Esophagus (tissue), 2 donors: ENCODE measurements around the gene MMP14. TPM values are rescaled to one million over a fixed set of nuclear protein-coding genes. Genes with fewer than 3 reads are reported as not detected.

Source experiments
- H3K27ac ChIP-seq, 2 donors: one replicate each; pipeline ENCODE4 v1.5.1; 2013; ENCODE audit warnings: low read depth in 2 of 2, mild to moderate bottlenecking in 2 of 2, inconsistent platforms in 1 of 2, low read length in 1 of 2, moderate library complexity in 1 of 2
- H3K27me3 ChIP-seq, 2 donors: one replicate each; pipeline ENCODE4 v1.6.1; 2013; ENCODE audit warnings: low read length in 2 of 2, control low read depth in 1 of 2, mild to moderate bottlenecking in 1 of 2; ENCODE audit not compliant: insufficient read depth in 2 of 2, control insufficient read depth in 1 of 2
- H3K36me3 ChIP-seq, 2 donors: one replicate each; pipeline ENCODE4 v1.6.1; 2013; ENCODE audit warnings: low read length in 1 of 2; ENCODE audit not compliant: control insufficient read depth in 2 of 2, insufficient read depth in 2 of 2
- H3K4me1 ChIP-seq, 2 donors: one replicate each; pipeline ENCODE4 v1.6.1; 2013; ENCODE audit warnings: low read length in 1 of 2; ENCODE audit not compliant: control insufficient read depth in 2 of 2, insufficient read depth in 2 of 2
- H3K4me3 ChIP-seq, 2 donors: one replicate each; pipeline ENCODE4 v1.5.1; 2013; ENCODE audit warnings: low read length in 2 of 2, mild to moderate bottlenecking in 2 of 2, low read depth in 1 of 2, moderate library complexity in 1 of 2
- H3K9me3 ChIP-seq, 2 donors: one replicate each; pipeline ENCODE4 v1.6.1; 2013; ENCODE audit warnings: mild to moderate bottlenecking in 2 of 2, low read depth in 1 of 2, low read length in 1 of 2, moderate library complexity in 1 of 2; ENCODE audit not compliant: control insufficient read depth in 2 of 2, insufficient read depth in 1 of 2
- WGBS, 2 donors: extraction: QIAGEN DNeasy Blood & Tissue Kit; methylation state at CpG; one replicate each; pipeline ENCODE4 v1.1.7; 2013; 5-methylcytosine and 5-hydroxymethylcytosine counted together
- polyA plus RNA-seq, 2 donors: library from polyadenylated mRNA; stranded (reverse); fragments of 200-250 nt; gene quantifications; one replicate each; pipeline ENCODE4 v1.2.3, GENCODE V29; 2013
- donor health status: healthy with polysubstance abuse.
- donor health status: Bipolar disorder and iron deficiency.

The MMP14 gene
- polyA plus RNA-seq, 2 donors = 54.1 to 81.6 TPM

DNA sequence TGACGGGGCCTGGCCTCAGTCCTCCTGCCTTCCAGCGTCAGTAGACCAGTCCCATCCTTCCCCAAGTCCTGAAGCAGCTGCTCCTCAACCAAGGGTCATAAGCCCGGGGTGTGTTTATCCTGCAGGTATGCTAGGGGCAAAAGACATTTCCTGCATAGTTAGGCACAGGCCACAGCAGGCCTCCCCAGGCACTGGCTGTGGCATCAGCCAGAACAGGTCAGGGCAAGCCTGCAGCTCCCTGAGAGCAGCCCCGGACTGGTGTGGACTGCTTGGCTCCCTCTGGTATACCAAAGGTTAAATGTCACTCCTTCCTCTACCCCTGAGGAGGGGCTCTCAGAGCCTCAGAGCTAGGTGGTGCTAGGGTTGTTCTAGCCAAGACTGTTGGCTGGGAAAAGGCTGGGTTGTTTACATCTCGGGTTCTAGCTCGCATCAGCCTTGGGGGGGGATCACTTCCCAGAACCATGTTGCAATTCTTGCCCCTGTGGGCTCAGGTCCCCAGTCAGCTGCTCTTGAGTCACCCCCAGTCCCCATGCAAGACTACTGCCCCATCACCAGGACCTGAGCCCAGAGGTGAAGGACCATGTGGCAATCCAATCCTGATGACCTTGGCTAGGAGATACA, 2.9 kb downstream of the MMP14 start:
- H3K9me3 ChIP-seq = no peaks in the 10 kb centered on the region
- H3K27me3 ChIP-seq = no peaks in the 10 kb centered on the region
- H3K4me3 ChIP-seq = peak overlapping the region; percentile 83 to 95
- peak overlapping the region; percentile 98 to 99 for H3K27ac ChIP-seq
- H3K36me3 ChIP-seq = peaks cover 10 to 26% of the 10 kb centered on the region in 2 donors
- peaks cover 0 to 14% of the 10 kb centered on the region in 2 donors for H3K4me1 ChIP-seq
- WGBS, 2 donors = 28 to 40% methylated on average over 6 of the region's 6 CpGs

GRCh38 chr14:22841311-22841710, 4.9 kb downstream of the MMP14 start:
- peak overlapping the region in 1 of 2 donors; percentile 8 for H3K27ac ChIP-seq
- WGBS, 2 donors = 92 to 97% methylated on average over 9 of the region's 9 CpGs
- H3K4me1 ChIP-seq = peaks cover 5 to 19% of the 10 kb centered on the region in 2 donors
- H3K4me3 ChIP-seq = no peak overlapping the region
- H3K9me3 ChIP-seq = no peaks in the 10 kb centered on the region
- peaks cover 16 to 47% of the 10 kb centered on the region in 2 donors for H3K36me3 ChIP-seq
- no peaks in the 10 kb centered on the region for H3K27me3 ChIP-seq

GRCh38 chr14:22841769-22842168, 5.4 kb downstream of the MMP14 start:
- 90 to 91% methylated on average over 8 of the region's 8 CpGs for WGBS, 2 donors
- Histone ChIP-seq H3K9me3 (no peaks in the 10 kb centered on the region), H3K4me1 (peaks cover 6 to 21% of the 10 kb centered on the region in 2 donors), H3K36me3 (peaks cover 16 to 51% of the 10 kb centered on the region in 2 donors), H3K4me3 (no peak overlapping the region), H3K27ac (no peak overlapping the region), H3K27me3 (no peaks in the 10 kb centered on the region)

DNA sequence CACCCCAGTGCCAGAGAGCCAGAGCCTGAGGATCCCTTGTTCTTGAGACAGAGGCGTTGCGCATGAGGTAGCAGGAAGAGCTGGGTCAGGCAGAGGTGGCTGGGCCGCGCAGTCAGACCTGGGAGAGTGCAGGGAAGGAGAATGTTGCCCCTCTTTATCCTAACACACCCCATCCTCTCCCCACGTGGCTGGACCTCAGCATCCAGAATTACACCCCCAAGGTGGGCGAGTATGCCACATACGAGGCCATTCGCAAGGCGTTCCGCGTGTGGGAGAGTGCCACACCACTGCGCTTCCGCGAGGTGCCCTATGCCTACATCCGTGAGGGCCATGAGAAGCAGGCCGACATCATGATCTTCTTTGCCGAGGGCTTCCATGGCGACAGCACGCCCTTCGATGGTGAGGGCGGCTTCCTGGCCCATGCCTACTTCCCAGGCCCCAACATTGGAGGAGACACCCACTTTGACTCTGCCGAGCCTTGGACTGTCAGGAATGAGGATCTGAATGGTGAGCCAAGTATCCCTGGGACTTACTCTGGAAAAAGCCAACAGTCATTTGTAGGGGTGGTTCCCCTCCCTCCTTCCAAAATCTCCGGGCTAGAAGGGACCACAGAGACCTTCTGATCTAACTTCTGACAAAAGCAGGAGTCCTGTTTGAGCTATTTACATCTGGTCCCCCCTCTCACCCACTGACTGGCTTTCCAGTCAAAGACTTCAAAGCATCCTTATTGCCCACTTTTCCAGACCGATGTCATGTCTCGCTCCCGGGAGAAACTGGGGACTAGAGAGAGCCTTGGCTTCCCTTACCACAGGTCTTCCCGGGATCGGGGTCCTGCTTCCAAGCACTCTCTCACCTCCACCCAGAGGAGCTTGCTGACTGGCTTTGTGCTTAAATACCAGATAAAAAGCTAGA, 6.1 kb downstream of the MMP14 start:
- 86 to 90% methylated on average over 28 of the region's 28 CpGs for WGBS, 2 donors
- Histone ChIP-seq H3K27me3 (no peaks in the 10 kb centered on the region), H3K27ac (peak overlapping the region in 1 of 2 donors; percentile 13), H3K4me1 (peaks cover 9 to 24% of the 10 kb centered on the region in 2 donors), H3K4me3 (no peak overlapping the region), H3K36me3 (peaks cover 16 to 54% of the 10 kb centered on the region in 2 donors), H3K9me3 (no peaks in the 10 kb centered on the region)

DNA sequence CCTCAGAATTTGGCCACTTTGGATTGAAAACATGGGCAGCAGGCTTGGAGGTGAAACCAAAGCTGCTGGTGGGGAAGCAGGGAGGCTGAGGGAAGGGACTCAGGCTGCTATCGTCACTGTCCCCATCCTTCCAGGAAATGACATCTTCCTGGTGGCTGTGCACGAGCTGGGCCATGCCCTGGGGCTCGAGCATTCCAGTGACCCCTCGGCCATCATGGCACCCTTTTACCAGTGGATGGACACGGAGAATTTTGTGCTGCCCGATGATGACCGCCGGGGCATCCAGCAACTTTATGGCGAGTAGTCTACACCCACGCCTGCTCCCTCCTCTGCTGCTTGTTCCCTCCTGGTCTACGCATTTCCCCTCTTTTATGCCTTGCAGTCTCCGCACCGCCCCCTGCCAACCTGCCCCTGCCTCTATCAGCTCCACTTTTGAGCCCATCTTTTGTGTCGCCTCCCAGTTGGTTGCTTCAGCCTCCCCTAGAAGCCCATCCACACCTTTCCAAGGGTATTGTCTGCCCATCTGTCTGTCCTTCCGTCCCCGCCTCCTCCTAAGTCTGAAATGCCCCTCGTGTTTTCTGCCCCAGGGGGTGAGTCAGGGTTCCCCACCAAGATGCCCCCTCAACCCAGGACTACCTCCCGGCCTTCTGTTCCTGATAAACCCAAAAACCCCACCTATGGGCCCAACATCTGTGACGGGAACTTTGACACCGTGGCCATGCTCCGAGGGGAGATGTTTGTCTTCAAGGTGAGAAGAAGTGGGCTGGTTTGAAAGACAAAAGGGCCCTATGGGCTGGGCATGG, 6.9 kb downstream of the MMP14 start:
- 82 to 84% methylated on average over 21 of the region's 21 CpGs for WGBS, 2 donors
- peaks cover 16 to 54% of the 10 kb centered on the region in 2 donors for H3K36me3 ChIP-seq
- no peaks in the 10 kb centered on the region for H3K9me3 ChIP-seq
- H3K4me3 ChIP-seq = no peak overlapping the region
- no peaks in the 10 kb centered on the region for H3K27me3 ChIP-seq
- H3K27ac ChIP-seq = no peak overlapping the region
- H3K4me1 ChIP-seq = peaks cover 9 to 31% of the 10 kb centered on the region in 2 donors

DNA sequence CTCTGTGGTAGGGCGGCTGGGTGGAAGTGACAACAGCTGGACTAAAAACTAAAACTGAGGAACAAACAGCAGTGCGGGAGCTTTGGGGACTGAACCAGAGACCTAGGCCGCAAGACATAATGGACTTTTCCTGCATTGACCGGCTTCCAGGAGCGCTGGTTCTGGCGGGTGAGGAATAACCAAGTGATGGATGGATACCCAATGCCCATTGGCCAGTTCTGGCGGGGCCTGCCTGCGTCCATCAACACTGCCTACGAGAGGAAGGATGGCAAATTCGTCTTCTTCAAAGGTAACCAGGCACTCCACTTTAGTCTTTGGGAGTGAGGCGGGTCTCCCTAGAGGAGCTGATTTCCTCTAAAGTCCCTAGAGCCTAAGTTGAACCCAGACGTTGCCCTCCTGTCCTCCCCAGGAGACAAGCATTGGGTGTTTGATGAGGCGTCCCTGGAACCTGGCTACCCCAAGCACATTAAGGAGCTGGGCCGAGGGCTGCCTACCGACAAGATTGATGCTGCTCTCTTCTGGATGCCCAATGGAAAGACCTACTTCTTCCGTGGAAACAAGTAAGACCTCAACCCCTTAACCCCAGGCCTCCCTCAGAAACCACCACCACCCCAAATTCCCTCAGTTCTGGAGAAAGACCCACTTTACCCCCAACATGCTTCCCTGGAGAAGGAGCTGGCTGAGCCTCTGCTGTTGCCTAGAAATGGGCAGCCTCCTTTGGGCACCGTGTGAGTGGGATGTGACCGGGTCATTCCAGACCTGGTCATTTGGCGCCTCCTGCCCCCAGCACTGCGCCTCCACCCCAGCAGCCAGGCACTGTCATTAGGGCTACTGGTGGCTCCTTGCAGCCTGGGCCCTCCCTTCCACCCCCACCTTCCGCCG, 8.1 kb downstream of the MMP14 start:
- Histone ChIP-seq H3K4me1 (peaks cover 9 to 34% of the 10 kb centered on the region in 2 donors), H3K4me3 (no peak overlapping the region), H3K36me3 (peaks cover 16 to 54% of the 10 kb centered on the region in 2 donors), H3K27me3 (no peaks in the 10 kb centered on the region), H3K9me3 (no peaks in the 10 kb centered on the region), H3K27ac (peak overlapping the region in 1 of 2 donors; percentile 37)
- 88 to 91% methylated on average over 22 of the region's 22 CpGs for WGBS, 2 donors

DNA sequence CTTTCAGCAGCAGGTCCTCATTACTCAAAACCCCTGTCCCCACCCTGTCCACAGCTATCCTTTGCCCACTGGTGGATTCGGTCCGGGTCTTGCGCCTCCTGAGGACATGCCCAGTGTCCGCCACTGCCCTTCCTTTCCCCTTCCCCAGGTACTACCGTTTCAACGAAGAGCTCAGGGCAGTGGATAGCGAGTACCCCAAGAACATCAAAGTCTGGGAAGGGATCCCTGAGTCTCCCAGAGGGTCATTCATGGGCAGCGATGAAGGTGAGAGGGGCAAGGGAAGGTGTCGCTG, 8.7 kb downstream of the MMP14 start:
- Histone ChIP-seq H3K4me3 (no peak overlapping the region), H3K27ac (no peak overlapping the region), H3K27me3 (no peaks in the 10 kb centered on the region), H3K4me1 (peaks cover 9 to 35% of the 10 kb centered on the region in 2 donors), H3K9me3 (no peaks in the 10 kb centered on the region), H3K36me3 (peaks cover 16 to 54% of the 10 kb centered on the region in 2 donors)
- 83% methylated on average over 9 of the region's 9 CpGs for WGBS, 2 donors

DNA sequence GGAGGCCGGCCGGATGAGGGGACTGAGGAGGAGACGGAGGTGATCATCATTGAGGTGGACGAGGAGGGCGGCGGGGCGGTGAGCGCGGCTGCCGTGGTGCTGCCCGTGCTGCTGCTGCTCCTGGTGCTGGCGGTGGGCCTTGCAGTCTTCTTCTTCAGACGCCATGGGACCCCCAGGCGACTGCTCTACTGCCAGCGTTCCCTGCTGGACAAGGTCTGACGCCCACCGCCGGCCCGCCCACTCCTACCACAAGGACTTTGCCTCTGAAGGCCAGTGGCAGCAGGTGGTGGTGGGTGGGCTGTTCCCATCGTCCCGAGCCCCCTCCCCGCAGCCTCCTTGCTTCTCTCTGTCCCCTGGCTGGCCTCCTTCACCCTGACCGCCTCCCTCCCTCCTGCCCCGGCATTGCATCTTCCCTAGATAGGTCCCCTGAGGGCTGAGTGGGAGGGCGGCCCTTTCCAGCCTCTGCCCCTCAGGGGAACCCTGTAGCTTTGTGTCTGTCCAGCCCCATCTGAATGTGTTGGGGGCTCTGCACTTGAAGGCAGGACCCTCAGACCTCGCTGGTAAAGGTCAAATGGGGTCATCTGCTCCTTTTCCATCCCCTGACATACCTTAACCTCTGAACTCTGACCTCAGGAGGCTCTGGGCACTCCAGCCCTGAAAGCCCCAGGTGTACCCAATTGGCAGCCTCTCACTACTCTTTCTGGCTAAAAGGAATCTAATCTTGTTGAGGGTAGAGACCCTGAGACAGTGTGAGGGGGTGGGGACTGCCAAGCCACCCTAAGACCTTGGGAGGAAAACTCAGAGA, 9.6 kb downstream of the MMP14 start:
- Histone ChIP-seq H3K36me3 (peaks cover 16 to 54% of the 10 kb centered on the region in 2 donors), H3K4me1 (peaks cover 9 to 40% of the 10 kb centered on the region in 2 donors), H3K9me3 (no peaks in the 10 kb centered on the region), H3K27ac (peak overlapping the region; percentile 5 to 14), H3K4me3 (no peak overlapping the region), H3K27me3 (no peaks in the 10 kb centered on the region)
- 85 to 88% methylated on average over 25 to 26 of the region's 26 CpGs for WGBS, 2 donors
